HUDEP-2 (cell line): ENCODE measurements around the gene GATD1.

ENCODE experiments used
- DNase-seq, 76 experiments: peaks; one replicate each; lab custom pipeline; 2025; ENCODE audit not compliant: unreplicated experiment in 76 of 76; lab: John Stamatoyannopoulos, UW

The GATD1 gene

DNA sequence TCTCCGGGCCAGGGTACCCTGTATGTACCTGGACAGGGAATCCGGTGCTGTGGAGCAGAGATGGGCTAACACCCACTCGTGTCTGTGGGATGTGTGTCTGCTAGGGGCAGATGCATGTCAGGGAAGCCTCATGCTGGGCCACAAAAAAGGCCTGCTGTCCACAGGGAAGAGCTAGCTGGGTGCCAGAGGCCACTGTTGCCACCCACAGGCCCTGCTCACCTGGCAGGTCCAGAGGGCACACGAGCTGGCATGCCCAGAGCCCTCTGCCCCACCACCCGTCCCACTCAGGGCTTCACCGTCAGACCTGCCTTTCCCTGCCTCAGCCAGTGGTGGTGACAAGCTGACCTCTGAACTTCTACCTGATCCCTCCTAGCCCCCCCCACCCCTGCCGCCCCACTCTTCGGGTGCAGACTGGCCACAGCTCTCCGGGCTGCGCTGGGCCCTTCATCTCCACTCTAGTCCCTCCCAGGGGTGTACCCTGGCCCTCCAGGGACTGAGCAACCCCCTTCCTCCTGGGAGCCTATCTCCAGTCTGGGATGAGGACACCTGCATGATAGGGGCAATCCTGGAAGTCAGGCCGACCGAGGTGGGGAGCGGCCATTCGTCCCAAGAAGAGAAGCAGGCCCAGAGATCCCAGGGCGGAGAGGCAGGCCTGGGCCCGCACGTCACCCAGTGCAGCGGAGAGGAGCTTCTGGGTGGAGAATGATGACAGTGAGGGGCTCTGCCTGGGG is 19.4 kb upstream of the GATD1 start:
- DNase-seq, result no peak

DNA sequence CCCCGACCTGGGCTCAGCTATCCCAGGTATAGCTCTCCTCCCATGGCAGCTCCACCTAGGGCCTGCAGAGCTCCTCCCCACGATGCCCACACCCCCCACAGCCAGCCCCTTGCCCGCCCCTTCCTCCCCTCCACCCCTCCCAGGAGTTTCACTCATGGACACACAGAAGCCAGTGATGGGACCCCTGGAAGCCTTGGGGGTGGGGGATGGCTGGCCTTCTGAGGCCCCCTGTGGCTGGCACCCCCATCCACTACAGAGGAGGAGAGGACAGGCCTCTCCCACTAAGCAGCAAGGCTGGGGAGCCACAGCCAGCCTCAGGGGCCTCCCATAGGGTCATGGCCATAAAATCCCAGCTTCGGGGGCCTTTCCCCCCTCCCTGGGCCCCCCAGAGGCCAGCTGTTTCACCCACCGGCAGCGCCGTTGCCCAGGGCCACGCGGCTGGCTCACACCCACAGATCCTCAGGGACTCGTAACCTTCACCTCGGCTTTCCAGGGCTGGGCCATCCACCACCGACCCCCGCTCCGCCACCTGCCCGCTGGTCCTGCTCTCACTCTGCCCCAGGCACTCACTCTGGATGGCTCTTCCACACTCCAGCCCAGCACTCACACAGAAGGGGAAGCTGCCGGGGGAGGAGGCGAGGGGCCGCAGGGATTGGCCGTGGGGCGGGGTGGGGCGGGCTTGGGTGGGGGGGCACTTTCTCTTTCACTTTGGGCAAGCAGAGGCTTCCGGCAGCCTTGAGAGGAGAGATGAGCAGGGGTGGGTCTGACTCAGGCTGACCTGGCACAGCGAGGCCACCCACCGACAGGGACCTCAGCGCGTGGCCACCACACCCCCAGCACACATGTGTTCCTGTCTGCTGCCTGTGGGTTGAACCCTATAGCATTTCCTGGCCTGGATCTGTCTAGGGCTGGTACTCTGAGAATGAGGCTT is 18.6 kb upstream of the GATD1 start:
- DNase-seq, result peak in 61 of 76 experiments; percentile 6 to 82 (median 59)

DNA sequence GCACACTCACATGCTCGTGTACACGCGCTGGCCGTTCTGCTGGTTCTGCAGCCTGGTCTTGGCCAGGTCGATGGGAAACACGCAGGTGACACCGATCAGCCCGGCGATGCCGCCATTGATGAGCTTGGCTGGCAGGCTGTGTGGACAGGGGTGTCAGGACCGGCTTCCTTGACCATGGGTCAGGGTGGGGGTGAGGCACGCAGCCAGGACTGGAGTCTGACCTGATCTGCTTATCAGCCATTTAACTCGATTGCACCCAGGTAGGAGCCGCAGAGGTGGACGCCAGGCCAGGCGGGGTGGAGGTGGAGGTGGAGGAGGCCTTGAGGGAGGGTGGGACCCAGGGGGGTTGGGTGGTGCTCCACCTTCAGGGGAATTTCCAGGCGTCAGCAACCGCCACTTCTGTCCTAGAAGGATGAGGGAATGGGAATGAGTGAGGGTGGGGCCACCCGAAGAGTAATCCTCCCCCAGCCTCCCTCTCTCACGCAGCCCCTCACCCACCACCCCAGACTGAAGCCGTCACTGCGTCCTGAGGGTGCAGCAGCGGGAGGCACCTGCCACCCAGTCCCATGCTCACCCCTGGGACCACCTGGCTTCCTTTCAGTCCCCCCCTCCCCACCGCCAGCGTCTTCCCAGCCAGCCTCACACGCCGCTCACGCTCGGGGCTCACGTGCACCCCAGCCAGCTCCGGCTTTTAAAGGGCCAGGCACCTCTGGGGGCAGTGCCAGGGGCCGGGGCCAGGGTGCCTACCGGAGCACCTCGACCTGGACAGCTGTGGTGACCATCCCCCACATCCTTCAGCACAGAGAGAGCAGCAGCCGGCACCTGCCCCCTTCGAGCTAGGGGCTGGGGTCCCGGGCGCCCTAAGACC is 17.7 kb upstream of the GATD1 start:
- no peak for DNase-seq

DNA sequence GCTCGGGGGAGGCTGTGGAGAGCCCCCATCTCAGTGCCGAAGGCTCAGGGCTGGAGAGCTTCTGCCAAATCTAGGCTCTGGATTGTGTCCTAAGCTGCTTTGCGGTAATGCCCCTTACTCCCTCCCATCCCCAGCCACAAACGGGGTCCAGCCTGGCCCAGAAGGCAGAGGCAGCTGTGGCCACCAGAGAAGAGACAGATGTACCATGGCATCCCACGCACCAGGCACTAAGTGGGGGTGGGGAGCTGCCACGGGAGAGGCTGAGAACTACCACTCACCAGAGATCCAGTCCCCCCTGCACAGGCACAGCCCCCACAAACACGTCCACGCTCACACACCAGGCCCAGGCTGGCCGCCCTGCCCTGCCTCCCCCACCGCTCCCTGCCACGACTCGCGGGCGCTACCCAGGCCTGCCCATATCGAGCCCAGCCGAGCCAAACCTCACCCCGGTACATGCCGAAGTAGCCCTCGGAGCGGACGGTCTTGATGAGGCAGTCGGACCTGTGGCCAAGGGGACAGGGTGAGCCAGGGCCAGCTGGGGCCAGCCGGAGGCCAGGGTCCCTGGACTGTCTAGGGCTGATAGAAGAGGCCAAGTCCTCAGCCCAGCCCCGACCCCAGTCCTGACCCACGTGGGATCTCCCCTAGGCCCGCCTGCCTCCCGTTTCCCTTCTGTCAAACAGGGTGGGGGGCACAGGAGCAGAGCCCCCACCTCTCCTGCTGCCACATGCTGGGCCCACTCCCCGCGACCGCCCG is 16.9 kb upstream of the GATD1 start:
- DNase-seq, result no peak

- no peak for DNase-seq
These were observed 16.3 kb upstream of the GATD1 start for GRCh38 chr11:793556-793955.

DNA sequence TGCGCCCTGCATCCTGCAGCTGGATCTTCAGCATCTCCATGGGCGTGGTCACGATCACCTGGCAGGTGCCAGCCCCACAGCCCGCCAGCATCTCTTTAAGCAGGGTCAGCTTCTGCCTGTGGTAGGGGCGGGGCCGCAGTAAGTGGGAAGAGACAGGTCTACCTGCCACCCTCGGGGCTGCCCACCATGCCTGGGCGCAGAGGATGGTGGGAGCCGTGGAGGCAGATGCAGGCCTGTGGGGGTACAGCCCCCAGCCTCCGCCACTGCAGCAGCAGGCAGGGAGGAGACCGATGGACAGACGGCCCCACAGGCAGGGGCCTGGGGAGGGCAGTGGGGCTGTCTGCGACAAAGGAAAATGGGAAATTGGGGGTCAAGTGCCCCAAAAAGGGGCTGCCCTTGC is 15.6 kb upstream of the GATD1 start:
- DNase-seq, result no peak

DNA sequence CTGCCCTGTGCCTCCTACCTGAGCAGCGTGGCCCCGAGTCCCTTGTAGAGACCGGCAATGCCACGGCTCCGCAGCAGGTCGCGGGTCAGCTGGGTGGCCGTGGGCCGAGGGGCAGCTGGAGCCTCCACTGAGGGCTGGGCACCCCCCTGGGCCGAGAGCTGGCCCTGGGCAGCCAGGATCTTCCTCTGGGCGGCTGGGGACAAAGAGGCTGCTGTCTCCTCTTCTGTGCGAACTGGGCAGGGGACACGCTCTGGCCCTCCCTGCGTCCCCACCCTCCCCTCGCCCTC is 15.2 kb upstream of the GATD1 start:
- no peak for DNase-seq

- no peak for DNase-seq
These were observed 14.6 kb upstream of the GATD1 start for GRCh38 chr11:791658-792534.

GRCh38 chr11:790721-791564 is 13.7 kb upstream of the GATD1 start:
- DNase-seq, result peak in 1 of 76 experiments; percentile 22

GRCh38 chr11:789943-790342 is 12.7 kb upstream of the GATD1 start, which contains the start of gene CEND1:
CEND1 (minus strand) TSS chr11:790090; CDS start chr11:788576, 1,514 bp downstream.
- DNase-seq, result no peak

- no peak for DNase-seq
These were observed 12.0 kb upstream of the GATD1 start for GRCh38 chr11:788953-789940.

- no peak for DNase-seq
These were observed 10.8 kb upstream of the GATD1 start for GRCh38 chr11:788009-788640.

DNA sequence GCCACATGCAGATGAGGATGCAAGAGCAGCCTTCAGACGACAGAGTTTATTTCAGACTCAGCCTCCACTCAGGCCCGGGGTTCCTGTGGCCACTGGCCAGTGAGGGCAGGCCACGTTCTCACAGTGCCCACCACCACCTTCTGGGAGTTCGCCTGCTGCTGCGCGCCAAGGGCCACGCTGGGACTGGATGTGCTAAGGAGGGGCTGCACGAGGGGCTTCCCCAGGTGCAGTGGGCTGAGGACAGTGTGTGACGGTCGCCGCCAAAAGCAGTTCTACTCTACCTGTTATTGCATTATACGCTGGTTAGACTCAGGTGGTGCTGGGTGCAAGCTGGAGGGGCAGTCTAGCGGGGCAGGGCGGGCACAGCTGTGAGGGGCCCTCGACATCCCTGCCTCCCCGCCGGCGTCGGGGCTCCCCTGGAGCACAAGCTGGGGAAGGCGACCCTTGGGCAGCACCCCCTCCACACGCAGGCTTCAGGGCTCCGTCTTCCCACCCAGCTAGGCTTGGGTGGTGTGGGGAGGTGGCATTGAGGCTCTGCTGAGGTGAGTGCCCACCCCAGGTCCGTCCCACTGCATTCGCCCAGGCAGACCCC is 9.9 kb upstream of the GATD1 start:
- DNase-seq, result no peak

DNA sequence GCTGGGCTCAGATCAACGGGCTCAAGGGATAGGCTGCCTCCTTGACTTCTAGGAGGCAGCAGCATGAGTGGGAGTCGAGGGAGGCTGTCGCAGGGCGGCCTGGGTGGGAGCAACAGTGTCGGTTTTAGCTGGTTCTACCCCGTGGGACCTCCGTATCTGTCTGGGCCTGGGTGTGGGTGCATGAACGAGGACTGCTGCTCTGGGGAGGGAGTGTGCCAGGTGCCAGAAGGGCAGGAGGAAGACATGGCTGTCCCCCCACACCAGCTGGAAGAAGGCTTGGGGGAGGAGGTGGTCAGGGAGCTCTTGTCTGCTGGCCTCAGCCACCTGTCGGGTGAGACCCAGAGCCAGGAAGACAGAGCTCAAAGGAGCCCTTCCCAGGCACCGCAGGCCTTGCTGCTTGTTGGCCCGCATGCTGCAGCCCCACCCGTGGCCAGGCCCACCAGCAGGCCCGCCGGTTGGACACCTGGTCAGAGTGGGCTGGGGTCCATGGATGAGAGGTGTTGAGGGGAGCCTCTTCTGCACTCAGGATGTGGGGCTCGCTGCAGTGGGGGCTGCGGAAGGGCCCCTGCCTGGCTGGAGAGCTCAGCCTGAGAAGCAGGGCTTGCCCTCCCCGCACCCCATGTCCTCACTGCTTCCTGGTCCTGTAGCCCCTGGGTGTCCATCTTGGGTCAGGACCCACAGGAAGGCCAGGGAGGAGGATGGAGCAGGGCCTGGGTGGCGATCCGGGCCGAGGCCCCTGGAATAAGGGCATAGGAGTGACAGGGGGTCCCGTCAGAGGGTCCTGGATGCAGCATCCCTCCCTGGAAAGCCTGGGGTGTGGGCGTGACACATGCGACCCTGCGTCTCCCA is 9.2 kb upstream of the GATD1 start:
- no peak for DNase-seq

- DNase-seq, result peak in 23 of 76 experiments; percentile 10 to 40 (median 28)
These were observed 6.3 kb upstream of the GATD1 start for GRCh38 chr11:783581-784015.
